CD4-positive, alpha-beta T cell treated with Interleukin-15 for 4 hours (primary cell): ENCODE measurements around the gene RAB36.
A peak's percentile ranks its signal among the peaks of the same experiment; 100 is the strongest.

Source experiments
- DNase-seq: peaks from one replicate; pipeline ENCODE4 v3.0.0-alpha.2; 2020; ENCODE audit warnings: low spot score

Gene RAB36

DNA sequence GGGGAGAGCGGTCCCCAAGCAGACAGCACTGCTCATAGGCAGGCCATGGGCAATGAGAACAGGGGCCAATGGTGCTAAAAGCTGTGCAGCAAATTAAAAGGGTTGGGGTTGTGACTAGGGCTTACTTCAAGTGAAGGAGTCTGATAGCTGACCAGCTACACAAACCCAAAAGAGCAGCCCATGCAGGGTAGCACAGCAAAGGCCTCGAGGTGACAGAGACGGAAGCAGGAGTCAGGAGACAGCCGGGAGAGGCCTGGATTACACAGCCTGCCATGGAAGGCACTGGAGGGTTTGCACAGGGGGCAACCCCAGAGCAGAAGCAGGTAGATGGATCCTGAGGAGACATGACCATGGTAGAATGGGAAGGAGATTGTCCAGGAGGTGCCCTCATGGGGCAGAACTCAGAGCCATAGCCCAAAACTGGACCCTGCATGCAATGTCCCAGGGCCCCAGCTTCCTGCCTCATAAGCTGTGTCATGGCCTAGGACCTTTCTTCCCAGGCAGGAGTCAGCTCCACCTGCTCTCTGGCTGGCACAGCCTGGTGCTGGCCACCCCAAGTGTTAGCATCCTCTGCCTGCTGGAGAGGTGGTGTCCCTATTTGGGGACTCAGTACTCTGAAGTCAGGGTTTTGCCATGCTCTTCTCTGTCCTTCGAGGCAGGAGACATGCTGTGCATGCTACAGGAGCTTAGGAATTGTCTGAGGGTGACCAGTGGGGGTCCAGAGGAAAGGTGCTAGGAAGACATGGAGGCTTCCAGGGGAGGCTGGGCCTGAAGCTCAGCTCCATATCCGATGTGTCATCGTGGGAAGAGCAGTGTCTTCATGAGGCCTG lies 36.8 kb upstream of the RAB36 start:
- no peak for DNase-seq

DNA sequence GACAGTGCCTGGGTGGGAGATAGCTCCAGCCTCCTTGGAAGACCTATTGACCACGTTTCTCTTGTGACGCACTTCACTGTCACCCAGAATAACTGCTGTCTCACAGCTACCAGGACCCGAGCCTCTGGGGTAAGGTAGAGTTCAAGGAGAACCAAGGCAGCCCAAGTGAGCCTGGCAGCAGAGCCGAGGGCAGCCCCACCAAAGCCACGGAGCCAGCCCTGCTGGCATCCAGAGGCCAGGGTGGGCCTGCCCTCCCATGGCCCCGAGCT lies 36.3 kb upstream of the RAB36 start:
- no peak for DNase-seq

DNA sequence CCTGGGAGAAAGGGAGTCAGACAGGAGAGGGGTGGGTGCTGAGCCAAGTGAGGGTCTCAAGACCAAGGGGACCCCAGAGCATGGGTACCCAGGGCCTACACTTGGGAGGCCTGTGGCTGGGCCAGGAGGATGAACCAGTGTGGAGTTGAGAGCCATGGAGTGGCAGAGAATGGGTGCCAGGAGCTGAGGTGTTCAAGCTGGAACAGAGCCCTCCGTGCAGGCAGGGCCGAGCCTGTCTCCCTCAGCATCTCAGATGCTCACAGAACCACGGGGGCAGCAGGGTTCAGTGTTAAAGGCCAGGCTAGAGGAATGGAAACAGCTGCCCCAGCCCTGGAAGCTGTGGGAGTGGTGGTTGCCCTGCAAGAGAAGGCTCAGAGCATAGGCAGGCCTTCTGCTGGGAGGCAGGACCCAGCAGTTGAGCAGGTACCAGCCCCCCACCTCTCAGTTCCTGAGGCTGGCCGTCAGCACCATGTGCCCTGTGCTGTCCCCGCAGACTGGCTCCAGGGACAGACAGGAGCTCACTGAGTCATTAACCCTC lies 35.8 kb upstream of the RAB36 start:
- no peak for DNase-seq

DNA sequence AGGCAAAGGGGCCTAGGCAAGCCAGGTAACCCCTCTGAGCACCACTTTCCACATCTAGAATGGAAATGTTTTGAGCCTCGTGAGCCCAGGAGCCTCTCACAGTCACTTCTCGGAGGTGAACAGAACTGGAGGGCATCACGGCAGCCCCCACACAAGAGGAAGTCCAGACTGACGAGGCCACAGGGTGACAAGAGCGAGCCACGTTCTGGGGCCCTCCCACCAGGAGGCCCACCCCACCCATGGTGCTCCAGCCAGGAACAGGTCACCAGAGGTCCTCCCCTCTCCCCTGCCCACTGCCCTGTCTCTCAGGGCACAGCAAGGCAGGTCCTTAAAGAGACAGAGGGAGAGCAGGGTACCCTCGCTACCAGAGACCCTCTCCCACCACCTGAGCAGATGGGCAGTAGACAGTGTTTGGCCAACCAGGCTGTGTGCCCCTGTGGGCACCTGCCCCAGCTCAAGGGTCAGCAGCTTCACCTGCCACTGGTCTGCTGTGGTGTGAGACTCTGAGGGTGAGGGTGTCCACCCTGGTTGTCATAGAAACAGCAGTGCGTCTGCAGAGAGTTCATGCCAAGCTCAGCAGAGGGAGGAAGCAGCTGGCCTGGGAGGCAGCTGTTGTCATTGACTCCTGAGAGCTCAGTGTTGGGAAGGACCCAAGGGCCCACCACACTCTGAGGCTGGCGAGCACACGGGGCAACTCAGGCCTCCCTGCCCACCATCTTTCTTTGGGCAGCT lies 34.9 kb upstream of the RAB36 start:
- no peak for DNase-seq

DNA sequence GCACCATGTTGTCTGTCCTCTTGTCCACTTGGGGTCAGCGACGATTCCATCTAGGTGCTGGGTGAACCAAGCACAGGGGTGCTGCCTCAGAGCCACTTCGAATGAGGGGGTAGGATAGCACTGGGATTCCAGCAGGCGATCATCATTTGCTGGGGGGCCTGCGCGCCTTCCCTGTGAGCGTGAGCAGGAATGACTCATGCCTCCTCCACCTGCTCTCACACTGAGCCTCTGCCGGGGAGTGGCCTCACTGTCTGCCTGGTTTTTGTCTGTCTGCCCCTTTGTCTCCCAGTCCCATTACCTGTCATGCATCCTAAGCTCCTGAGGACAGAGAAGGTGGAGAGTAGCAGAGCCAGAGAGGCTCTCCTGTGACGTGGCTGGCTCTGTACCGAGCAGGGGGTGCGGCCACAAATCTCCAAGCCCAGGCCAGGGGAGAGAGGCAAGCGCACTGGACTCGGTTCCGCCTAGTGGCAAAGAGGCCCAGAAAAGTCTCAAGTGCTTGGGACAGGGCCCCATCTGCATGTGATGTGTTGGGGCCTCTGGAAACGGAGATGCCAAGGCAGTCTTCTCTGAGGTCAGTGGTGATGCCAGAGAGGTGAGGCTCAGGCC lies 34.3 kb upstream of the RAB36 start:
- DNase-seq, result no peak

DNA sequence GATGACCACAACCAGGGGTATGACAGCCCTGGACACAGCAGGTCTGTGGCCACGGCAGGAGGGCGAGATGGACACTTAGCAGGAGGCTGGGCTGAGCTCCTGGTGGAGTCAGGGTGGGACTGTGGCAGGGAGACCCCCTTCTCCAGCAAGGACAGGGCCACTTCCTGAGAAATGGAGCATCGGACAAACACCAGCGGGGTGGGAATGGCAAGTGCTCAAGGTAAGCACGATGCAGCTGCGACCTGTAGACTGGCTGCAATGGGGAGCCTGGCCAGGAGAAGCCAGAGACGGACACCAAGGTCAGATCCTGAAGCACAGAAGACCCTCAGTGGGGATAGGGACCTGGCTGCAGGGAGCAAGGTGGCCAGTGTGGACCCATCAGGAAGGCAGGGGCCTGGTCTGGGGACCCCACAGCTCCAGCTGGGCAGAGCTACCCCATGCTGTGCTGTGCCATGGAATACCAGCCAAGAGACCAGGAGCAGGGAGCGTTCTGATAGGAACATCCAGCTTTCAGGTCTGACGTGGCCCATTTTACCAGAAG lies 32.7 kb upstream of the RAB36 start:
- DNase-seq, result no peak

DNA sequence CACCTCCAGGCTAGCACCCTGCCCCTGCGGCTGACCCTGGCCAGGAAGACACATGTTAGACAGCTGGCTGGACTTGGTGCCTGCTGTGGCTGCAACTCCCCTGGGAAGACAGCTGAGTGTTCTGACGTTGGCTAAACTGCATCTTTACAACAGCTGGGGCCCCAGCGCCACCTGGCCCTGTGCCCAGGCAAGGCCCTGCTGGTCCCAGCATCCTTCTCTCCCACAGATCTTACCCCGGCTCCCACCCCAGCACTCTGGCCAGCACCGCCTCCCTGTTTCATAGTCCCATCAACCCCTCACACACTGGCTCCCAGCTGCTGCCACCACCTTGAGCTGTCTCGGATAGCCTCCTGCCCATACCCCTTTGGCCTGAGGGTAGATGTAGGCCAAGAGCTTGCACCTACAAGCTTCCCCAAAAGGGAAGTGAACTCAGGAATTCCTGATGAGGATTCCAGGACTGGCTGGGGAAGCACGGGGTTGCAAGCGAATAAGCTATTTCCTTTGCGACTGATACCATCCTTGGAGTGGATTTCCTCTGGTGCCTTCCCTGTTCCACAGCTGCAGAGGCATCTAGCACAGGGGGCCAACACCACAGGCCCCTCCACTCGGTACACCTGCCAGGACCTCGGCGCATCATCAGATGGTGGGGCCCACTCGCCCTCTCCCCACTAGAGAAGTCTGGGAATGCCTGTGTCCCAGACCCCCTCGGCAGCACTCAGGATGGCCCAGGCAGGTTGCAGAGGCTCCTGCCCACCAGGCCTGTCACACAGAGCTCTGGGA lies 32.0 kb upstream of the RAB36 start:
- no peak for DNase-seq

DNA sequence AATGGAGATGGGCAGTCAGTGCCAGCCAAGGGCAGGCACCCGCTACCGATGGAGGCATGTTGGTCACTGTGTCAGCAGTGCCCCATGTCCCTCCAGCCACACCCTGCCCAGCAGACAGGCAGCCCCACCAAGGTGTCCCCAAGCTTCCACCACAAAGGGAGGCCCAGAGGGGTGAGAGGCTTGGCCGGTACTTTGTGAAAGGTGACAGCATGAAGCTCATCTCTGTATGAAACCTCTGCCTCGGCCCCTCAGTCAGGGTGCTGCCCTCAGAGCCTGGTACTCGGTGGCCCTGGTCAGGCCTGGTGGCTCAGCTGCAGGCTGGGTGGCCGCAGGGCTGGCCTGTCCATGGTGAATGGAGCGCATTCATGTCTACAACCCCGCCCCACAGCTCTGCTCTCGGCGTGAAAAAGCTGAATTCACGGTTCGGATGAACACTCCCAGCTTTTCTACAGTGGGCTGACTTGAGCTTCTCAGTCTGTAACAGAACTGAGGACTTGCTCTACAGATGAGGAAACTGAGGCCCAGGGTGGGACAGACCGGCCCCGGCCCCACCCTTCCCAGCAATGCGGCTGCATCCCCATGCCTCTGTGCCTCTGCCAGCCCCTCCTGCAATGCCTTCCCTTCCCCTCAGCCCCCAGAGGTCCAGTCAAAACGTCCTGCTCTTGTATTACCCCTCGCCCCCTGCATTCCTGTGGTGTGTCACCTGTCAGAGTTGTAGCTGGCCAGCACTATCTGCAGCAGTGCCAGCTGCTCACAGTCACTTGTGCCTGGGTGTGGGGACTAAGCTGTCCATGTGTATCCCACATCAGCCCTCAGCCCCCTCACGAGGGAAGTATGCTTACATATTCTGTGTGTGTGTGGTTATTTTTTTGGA lies 31.2 kb upstream of the RAB36 start:
- DNase-seq, result no peak

DNA sequence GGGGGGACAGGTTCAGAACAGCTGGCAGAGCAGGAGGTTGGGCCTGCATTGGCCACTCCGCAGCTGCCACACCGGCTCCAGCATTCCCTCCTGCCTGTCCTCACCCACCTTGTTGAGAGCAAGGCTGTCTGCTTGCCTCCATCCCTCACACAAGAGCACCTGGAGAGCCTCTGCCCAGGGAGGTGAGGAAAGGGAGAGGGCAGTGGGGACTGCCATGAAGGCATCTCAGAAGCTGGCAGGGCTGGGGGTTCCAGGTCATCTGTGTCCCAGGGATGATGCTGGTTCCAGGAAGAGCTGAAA lies 30.6 kb upstream of the RAB36 start:
- DNase-seq, result no peak

DNA sequence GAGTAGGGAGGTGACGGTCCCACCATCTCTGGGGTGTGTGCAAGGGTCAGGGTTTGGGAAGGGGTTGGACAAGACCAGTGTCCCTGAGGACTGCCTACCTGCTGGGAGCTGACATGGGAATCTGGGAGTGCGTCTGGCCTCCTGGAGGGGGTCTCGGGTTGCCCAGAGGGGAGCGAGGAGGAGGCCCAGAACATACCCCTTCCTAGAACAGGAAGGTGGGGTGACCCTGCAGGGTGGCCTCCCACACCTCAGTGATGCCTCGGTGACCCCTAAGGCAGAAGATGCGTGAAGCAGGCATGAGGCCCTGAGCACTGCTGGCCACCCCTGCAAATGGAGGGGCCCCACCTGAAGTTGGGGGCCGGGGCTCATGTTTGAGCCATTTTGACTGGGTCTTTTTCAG lies 29.9 kb upstream of the RAB36 start:
- no peak for DNase-seq

DNA sequence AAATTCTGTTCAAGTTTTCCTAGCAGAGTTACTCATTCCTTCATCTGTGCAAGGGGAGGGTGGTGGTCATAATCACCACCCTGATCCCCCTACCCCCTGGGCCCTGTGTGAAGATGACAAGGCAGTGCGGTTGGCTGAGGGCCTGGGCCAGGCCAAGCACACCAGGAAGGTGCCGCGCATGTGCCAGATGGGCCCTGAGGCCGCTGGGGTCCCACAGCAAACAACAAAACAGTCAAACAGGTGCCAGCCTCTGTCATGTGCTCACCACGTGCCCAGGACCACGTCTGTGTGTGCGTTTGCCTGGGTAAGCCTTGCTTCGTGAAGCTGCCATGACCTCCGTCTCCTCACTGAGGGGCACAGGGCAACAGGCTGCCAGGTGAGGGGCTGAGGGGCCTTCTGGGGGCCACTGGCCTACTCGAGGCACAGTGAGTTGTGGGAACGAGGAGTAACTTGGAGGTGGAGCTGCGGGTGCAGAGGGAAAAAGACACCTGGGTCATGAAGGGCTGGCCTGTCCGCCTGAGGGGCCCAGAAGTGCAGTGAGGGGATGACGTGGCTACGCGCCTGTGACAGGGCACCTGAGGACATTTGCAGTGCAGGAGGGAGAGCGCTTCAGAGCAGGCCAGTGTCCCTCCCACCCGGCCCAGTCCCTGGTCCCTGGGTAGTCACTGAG lies 29.3 kb upstream of the RAB36 start:
- DNase-seq, result no peak

DNA sequence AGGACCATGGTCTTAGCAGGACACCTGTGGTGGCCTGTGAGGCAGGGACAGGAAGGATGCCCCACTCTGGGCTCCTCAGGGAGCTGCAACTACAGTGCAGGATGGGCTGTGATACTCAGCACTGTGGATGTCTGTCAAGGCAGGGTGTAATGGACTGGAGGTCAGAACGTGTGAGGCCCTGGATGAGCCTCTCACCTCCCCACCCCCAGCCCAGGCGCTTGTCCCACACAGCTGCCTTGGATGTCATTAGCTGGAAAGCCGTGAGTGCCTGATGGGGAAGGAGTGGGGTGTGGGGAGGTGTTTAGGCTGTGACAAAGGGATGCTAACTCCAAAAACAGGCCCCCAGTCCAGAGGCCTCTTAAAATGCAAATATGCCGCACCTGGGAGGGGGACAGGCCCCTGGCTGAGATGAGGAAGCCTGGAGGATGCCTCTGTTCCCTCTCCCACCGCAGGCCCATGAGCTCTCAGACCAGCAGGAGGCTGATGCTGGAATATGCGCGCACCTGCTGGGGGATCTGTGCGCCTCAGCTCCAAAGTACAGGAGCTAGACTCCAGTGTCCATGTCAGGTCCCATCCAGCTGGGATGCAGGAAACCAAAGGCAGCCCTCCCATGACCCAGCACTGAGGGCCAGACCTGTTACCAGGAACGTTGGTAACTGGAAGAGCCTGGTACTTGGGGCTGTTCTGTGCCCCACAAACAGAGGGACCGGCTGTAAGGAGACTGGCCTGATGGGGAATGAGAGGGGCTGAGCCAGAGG lies 28.6 kb upstream of the RAB36 start:
- no peak for DNase-seq

DNA sequence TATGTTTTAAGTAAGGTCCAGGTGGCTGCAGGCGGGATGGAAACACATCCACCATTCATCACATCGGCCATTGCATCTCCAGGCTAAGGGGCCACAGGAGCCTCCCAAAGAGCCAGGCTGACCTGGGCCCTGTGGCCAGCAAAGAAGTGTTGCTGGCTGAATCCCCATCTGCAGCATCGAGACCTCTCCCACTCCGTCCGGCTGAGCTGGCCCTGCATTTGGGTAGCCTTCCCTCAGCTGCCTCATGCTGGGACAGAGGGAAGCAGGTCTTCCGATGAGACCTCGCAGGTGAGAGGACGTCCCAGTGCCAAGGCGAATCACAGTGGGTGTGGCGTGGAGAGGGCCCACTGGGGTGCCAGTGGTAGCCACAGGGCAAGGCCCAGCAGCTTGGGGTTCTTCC lies 28.0 kb upstream of the RAB36 start:
- DNase-seq, result no peak

DNA sequence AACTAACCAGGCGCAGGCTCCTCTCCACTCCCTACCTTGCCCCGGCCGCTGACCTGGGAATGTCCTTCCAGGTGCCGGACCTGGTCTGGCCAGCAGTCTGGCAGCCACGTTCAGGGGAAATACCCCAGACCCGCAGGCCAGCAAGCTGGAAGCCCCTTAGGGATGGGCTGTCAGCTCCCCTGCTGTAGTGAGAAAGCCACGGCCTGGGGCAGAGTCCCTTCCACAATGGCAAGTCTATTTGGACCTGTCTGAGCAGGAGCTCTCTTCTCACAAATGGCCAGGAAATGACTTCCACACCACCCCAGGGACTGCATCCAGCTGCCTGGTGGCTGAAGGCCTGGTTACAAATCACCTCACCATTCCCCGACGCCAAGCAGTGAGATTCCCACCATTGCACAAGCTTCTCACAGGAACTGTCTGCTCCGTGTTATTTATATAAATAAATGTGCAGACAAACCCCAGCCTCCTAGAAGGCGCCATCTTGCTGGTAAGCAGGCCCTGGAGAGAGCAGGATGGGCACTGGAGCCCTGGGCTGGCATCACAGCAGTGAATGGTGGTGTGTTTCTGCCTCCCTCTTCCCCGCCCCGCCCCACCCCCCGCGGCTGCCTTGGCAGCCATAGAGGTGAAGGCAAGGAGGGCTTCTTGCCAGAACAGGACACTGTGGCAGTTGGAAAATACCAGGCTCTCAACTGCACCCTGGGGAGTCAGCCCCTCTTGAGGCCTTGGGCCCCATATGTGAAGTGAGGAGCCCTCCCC lies 27.2 kb upstream of the RAB36 start:
- no peak for DNase-seq

DNA sequence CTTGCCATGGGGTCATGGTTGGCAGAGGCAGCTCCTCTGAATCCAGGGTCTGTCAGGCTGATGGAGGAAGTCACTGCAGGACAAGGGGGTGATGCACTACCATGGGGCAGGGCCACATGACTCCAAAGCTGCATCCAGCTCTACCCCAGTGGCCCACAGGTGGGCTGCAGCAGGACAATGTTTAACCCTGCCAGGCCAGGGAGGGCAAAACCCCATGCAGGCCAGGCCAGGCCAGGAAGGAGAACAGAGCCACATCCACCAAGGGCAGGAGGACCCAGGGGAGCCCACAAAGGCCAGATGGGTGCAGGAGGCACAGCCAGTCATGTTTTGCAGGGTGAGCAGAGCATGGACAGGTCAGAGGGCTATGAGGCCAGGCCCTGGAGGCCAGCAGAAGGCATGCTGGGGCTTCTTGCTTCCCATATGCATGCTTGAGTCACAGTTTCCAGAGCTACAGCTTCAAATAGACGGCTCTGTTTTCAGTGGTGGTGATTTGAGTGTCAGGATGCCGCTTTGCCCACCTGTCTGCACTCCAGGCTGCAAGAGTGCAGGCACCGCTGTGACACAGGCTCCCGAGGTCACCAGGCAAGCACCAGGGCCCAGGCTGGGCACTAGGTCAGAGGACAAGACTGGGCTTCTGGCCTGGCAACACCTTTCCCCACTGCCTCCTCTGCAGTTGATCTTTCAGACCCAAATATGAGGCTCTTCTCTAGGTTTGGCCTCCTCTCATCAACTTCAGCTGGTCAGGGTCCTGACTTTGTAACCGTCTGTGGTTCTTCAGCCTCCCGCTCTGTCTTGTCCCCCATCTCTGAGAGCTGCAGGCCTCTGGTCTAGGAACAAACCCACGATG lies 26.4 kb upstream of the RAB36 start:
- DNase-seq, result no peak

DNA sequence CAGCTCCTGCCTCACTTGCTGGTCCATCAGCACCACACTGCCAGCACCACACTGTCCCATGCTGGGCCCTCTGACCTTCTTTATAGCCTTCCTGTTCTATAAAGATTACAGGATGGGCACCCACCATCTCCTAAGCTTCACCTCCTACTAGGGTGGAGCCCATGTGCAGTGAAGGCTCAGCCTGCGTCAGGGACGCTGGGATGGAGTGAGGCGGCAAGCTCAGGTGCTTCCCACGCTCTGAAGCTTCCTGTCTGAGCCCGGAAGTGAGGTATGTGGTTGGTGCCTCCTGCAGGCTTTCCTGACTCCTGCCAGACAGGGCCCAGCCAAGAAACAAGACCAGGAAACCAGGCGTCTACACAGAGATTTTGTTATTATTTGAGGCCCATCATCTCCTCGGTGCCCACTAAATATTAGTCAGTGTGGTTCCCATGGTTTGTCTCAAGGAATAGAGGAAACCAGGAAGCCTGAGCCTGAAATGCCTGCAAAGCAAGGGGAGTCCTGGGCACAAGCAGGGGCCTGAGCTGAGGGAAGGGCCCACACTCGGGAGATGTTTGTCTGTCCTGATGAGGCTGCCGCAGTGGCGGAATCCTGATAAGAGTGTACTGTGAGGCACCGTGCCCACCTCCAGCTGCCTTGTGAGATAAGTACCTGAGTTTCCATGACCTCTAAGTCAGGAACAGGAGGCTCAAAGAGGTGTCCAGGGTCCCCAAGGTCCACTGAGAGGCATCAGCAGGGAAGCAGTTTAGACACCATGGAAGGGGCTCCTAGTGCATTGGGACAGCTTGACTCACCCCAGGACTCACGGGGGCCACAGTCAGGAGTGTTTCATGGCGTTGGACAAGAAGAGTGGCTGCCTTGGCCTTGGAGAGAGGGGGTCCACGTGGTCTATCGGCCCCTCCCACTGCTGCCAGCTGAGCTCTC lies 25.5 kb upstream of the RAB36 start:
- DNase-seq, result peak; percentile 54

DNA sequence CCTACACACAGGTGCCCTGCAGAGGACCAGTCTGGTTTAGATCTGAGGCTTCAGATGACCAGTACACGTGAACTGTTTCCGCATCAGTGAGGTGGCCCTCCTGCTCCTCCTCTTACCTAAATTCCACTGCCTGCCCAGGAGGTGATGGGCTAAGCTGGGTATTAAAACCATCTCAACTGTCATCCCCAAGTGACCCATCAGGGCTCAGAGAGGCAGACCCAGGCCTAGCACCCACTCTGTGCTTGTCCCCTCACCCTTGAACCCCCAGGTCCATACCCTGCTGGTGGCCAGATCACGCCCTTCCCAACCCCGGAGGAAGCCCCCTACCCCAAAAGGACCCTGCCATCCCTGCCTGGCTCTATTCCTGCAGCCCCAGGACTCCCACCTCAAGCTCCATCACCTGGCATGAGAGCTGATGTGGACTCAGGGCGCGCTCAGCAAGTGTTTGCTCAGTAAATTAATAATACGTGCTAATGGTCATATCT lies 24.8 kb upstream of the RAB36 start:
- DNase-seq, result no peak
